Putamen (tissue), 1 donor: ENCODE measurements around the gene SLC6A11.
A peak's percentile ranks its signal among the peaks of the same experiment; 100 is the strongest.

Source experiments
- DNase-seq: peaks from one replicate; pipeline ENCODE4 v3.0.0-alpha.2; 2016; ENCODE audit warnings: low spot score

The SLC6A11 gene

DNA sequence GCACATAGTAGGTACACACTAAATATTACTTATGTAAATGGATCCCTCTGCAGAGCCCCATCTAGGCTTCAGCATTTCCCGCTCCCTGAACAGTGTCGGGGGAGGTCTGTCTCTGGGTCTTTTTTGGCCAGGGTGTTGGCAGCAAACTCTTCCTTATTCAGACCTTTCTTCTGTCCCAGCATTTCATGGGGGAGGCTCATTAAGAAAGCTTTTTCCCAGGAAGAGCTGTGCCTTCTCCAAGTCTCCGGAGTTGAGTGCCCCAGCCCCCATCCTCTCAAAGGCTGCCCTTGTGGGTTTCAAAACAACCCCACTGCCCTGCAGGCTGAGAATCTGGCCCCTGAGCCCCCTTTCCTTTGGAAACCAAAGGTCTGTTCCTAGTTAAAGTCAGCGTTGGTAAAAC, 25.1 kb downstream of the SLC6A11 start:
- no peak for DNase-seq

DNA sequence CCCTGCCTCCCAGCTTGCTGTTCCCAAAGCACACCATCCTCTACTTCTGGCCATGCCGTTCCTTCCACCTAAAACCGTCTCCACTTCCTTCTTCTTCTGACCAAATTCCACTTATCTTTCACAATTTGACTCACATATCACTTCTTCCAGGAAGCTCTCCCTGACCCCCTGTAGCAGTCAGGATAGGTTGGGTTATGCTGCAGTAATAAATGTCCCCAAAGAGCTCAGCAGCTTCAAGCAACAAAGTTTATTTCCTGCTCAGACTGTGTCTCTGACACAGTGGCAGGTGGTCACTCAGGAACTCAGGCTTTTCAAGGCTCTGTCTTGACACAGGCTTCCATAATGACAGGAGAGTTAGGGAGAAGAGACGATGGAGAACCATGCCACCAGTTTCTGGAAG, 27.4 kb downstream of the SLC6A11 start:
- no peak for DNase-seq

DNA sequence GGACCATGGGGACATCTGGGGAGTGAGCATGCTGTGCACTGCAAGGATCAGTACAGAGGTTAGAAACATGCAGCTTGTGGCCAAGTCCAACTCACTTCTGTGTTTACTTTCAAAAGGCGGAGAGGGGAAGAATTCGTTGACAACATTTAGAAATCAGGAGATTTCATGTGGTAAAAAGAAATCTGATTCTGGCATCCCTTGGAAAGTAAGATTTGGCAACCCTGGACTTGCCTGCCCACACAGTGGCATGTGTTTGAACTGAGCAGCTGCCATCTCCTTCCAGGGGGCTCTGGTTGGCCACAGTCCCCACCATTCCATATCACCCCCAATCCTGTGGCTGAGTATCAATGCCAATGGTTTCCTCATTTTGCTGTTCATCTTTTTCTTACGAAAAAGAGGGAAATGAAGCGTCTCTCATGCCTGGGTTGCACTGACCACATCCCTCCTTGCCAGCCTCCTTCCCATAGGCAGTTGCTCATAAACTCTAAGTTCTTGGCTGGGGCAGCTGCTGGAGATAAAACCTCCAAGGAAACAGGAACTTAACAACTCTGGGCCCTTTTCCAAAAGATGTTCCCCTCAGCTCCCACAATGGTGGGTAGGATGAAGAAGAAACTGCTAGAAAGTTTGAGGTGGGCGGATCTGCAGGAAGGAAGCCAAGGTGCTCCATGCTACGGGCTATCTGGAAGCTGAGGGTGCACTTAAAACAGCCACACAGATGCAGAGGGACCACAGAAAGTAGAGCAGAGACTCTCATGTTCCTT, 29.2 kb downstream of the SLC6A11 start:
- no peak for DNase-seq

DNA sequence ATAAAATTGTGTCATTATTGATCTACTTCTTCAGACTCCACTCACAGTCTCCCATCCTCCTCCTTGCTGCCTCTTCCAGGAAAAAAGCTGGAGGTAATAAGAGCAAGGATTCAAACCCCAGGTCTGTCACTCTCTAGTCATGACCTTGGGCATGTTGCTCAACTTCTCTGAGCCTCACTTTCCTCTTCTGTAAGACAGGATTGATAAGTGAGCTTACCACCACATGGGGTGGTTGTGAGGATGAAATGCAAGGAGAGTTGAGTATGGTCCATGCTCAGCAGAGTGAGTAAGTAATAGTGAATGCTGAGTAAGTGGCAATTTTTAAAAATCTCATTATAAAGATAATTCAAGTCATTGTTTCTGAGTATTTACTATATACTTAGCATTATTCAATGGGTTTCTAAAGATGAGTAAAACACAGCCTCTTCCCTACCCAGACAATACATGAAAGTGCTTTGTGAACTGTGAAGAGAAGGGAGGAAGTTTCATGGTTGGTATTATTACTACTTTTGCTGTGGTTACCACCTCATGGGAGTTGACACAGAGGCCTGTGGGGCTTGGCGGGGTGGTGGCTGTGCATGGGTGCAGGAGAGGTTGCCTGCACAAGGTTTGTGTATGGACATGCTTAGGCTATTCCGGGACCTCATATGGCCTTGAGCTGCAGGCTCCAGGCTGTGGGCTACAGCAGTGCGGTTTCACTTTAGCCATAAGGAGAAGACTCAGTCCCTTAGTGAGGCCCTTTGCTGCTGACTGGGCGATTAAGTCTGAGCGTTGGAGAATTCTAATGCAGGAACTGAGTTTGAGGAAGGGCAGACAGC, 30.0 kb downstream of the SLC6A11 start:
- peak; percentile 17 for DNase-seq

DNA sequence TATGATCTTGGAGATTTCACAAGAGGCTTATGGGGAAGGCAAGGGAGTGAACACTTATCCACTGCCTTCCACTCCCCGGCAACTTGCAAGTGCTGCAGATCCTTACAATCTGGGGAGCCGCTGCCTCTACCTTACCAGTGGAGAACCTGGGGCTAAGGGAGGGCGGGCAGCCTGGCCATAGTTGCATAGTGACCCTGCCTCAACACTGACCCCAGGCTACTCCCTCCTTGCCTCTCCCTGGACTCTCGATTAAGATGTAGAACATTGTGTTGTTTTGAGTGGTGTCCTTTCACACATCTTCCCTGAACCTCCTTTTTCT, 30.6 kb downstream of the SLC6A11 start:
- no peak for DNase-seq

DNA sequence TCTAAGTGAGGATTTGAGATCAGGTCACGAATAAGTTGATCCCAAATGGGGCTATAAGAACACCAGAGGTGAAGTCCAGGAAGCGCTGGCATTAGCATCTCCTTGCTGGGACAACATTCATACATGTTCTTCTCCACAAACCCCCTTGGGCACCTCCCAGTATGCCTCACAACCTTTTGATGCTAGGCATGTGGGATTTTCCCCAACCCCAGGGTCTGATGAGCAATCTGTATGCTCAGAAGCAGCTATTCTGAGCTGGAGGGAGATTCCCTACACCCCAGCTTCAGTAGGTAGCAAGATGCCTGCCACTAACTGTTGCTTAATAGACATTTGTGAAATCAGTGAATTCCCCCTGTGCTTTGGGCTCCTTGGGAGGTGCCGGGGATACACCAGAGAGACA, 32.2 kb downstream of the SLC6A11 start:
- DNase-seq, result no peak

DNA sequence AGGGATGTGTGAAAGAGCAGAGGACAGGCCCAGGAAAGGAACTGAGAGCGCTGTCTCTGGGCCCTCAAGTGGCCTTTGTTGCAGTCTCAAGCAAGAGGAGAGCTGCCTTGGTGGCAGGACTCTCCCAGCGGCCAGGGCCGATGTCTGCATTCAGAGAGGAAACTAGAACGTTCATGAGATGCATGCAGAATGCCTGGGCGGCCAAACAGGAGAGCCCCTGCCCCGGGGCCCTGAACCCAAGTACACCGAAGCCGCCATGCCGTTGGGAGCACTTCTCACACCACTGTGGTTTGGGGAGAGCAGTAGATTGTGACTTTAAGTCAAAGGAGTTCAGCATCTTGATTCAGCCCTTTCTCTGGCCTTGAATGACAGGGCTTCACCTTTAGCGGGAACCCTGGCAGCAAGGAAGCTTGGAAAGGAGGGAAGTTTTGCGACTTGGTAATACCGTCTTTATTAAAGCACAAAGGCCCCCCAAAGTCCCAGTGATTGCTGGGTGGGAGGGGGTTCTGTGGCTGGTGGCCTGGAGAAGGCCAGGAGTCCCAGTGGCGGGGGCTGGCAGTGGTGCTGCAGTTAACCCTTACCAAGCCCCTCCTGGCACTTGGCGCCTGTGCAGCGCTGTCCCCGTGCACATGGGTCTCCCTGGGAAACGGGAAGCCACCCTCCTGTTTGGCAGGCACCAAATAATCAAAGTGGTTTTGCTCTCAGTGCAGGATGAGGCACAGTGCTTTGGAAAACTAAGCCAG, 36.2 kb downstream of the SLC6A11 start:
- peak; percentile 23 for DNase-seq

DNA sequence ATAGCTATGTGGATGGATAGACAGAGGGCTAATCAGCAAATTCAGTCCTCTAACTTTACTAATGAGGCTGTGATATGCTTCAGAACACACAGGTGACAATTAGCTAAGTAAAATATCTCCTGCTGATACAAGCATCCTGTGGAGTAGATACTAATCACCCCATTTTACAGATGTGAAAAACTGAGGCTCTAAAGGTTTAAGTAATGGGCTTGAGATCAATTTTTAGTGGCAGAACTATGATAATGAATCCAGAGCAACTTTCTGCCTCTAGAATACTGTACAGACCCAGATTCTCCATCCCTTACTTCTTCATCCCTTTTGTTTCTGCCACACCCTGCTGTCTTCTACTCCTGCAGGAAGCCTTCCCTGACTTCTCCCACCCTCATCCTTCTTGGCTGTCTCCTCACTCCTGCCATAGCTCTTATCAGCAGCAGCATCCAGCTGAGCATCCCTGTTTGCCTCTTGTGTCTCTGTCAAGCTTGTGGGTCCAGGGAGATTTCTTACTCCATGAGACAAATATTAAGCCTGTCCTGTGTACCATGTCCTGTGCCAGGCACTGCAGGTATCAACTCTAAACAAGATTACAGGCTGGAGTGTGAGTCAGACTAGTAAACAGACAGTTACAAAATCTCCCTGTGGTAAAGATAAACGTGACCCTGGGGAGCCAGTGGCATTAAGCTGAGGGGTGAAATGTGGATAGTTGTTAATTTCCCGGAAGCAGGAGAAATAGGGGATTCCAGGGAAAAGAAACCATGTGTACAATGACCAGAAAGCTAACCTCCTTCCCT, 39.2 kb downstream of the SLC6A11 start:
- no peak for DNase-seq

DNA sequence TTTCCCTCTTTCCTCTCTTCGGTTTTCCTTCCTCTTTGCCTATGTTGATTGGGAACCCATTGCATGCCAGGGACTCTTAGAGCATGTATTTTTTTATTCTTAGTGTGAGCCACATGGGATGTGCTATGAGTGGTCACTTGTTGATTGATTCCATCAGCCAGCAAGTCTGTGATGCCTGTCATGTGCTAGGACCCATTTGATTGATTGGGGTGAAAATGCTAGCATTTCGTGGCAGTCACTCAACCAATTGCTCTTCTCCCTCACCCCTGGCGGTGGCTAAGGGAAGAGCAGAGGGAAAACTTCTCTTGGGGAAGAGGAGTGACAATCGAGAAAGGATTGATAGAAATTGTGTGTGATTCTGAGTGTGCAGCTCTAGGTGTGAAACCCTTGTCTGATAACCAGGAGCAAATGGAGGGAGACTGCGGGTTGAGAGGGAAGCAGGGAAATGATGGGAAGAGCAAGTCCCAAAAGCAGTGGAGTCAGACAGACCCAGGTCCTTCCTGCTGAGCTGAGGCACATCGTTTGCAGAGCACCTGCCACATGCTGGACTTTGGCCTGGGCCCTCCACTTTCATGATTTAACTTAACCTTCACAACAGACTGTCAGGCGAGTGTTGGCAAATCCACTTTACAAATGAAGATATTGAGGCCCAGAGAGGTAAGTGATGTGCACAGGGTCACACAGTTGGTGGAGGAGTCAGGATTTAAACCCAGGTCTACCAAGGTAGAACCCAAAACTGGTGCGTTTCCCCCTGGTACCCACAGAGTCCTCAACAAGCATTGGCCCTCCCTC, 40.0 kb downstream of the SLC6A11 start:
- DNase-seq, result no peak

DNA sequence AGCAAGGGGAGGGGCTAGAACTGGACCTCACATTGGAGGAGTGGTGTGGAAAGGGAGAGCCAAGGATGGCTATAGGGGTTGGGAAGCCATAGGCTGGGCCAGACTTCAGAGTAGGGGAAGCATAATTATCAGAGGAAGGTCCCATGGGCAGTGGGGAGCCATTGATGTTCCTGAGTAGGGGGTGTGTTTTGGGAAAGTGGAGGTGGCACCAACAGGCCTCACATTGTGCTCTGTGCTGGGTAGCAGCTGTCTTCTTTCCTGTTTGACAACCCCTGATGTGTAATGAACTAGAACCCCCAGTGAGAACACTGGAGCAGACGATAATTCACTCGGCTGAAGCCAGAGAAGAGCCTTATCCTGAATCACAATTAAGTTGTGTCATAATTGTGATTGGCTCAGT, 41.2 kb downstream of the SLC6A11 start:
- no peak for DNase-seq

DNA sequence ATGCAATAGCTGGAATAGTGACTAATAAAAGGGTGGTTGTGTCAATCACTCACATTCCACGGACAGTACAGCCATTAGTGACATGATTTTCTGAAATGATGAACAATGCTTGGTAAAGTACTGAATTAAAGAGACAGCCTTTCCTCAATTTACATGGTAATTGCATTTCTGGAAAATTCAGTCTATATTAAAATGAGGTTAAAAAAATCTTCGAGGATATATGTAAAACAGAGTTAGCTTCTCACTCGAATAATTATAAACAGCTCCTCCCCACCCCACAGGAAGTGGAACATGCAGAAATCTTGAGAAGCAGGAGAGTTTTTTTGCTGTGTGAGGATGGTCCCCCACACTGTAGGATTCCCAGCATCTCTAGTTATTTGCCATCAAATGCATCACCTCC, 42.1 kb downstream of the SLC6A11 start:
- no peak for DNase-seq

DNA sequence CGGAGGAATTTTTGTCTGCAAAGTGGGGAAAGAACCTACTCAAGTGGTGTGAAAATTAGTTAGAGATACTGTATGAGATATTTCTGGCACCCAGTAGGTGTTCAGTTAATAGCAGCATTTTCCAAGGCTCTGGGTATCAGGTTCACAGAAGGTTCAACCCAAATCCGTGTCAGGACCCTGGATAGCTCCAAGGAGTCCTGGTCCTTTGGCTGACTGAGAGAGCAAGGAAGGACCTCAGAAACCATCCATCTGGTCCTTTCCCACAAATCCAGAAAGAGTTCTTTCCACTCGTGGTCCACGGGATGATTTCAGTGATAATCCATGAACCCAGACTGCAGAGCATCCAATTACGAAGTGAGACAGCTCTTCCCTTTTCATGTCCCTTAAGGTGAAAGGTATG, 51.4 kb downstream of the SLC6A11 start:
- DNase-seq, result no peak

DNA sequence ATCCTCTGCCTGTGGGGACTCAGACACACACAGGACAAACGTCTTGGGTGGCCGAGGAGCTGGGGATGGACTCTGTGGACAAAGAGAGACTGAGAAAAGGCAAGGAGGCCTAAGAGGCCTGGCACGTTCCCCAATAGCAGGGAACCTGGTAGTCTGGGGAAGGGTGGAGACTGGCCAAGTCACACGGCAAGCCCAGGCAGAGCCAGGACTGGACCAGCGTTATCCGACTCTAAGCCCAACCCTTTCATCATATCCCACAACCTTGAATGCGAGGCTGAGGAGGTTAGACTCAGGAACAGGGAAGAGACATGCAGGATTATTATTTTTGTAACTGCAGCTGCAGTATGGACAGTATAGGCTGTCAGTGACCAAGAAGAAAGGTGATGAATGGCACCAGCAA, 53.4 kb downstream of the SLC6A11 start:
- DNase-seq, result no peak

DNA sequence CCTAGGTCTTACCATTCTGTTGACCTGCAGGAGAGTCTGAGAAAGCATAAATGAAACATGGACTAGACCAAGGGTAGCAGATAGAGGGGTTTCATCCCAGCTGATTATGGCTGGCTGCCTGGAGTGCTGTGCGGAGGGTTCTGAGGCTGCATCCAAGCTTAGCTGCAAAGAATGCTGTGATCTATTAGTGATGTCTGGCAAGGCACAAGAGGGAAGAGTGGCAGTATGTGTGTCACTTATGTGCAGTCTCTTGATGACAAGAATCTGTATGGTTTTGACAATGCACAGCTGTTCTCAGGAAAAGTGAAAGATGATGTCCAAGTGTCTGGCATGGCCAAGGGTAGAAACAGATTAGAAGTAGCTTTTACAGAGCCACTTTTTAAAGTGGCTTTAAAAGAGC, 54.3 kb downstream of the SLC6A11 start:
- DNase-seq, result no peak

DNA sequence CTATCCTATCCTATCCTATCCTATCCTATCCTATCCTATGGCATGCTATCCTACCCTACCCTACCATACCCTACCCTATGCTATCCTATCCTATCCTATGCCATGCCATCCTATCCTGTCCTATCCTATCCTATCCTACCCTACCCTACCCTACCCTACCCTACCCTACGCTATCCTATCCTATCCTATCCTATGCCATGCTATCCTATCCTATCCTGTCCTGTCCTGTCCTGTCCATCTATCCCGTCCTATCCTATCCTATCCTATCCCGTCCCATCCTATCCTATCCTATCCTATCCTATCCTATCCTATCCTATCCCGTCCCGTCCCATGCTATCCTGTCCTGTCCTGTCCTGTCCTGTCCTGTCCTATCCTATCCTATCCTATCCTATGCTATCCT, 57.4 kb downstream of the SLC6A11 start:
- no peak for DNase-seq

DNA sequence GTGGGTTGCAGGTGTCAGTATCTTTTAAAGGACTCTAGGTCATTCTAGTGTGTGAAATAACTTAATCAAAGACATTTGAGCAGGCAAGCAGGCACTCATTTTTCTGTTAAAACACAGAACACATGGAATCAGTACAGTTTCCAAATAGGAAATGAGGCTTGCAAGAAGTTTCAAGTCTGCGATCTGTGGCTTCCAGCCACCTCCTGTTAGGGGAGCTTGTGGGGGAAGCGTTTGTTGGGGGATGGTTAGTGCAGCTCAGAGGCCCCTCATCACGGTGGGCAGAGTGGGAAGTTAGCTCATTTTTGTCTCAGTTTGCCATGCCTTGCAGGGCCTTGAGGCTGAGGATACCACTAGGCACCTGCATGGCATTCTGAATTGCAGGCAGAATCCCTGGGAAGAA, 59.9 kb downstream of the SLC6A11 start:
- DNase-seq, result no peak

DNA sequence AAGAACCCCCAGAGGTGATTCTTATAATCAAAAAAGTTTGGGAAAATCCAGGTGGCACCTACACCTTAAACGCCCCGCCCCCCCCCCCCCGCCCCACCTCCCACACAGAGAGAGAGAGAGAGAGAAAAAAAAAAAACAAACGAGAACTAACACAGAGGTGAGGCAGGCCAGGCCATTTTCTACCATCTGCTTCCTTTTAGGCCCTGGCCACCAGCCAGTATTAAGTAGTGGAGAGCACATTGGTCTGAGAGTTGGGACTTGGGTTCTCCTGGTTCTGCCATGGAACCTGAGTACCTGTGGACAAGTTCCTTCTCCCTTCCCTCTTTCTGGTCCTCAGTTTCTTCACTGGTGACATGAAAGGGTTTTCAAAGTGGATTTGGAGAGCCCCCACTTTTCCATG, 60.6 kb downstream of the SLC6A11 start:
- no peak for DNase-seq

DNA sequence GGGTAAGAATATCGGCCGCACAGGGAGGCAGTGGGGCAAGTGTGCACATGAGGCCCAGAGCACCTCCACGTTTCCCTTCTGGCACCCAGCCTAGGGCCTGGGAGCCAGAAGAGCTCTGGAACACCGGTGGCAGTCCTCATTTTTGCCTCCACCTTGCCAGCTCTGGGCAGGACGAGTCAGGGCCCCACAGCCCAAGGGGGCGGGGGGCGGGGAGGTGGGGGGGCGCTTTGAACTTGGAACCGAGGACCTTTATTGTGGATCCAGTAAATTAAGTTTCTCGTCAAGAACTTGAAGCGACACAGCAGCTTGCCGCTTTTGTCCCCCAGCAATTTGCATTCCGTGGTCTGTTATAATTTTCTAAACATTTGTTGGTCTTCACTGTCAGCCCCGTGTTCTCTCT, 66.8 kb downstream of the SLC6A11 start:
- no peak for DNase-seq

DNA sequence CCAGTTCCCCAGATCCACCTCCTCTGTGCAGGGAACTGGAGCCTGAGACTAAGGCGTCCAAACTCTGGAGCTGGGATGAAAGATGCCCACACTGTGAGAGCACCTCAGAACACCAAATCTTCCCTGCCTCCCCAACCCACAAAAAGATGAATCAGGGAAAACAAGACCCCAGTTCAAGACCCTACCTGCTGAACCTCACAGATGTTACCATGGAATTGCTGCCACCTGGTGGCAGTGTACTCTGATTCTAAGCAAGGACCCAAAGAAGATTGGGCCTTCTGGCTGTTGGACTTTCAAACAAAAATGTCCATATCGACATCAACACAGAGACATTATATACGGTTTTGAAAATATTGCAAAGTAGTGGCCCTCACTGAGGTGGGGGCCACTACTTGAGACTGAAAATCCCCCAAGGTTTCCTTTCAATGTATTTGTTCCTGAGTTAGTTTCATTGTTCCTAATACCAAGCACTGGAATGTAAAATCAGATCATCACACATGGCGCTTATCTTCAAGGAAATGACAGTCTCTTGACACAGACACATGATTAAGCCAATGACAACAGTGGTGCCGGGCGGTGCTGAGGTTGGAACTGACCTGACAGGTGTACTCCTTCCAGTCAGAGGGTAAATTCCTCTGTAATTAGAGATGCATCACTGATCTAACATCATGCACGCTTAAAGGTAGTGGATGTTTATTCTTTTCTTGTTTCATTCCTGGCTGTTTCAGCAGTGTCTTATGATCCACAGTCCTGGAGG, 67.6 kb downstream of the SLC6A11 start:
- no peak for DNase-seq

DNA sequence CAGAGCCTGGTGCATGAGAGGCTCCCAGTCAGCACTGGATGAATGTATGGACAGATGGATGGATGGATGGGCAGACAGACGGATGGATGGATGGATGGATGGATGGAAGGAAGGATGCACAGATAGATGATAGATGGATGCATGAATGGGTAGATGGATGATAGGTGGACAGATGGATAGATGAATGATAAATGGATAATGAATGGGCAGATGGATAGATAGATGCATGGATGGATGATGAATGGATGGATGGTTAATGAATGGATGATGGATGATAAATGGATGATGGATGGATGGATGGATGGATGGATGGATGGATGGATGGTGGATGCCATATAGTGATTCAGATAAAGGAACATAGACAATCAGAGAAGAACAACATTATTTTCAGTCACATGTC, 71.0 kb downstream of the SLC6A11 start:
- no peak for DNase-seq
